ENCODE results near the gene LSG1.
A peak's percentile ranks its signal among the peaks of the same experiment; 100 is the strongest.

Gene LSG1

GRCh38 chr3:194686816-194687637, 15.0 kb upstream of the LSG1 start:
- no peak for DNase-seq (ENCODE audit: low read depth)

- DNase-seq (ENCODE audit: low read depth), result no peak
These were observed 14.4 kb upstream of the LSG1 start for GRCh38 chr3:194686414-194686815.

- DNase-seq (ENCODE audit: low read depth), result peak; percentile 52
These were observed 13.9 kb upstream of the LSG1 start, which contains the start of gene FAM43A for GRCh38 chr3:194685718-194686413. Gene FAM43A, plus strand, starts transcription at chr3:194685883. Its CDS starts 944 bp downstream, at chr3:194686827.

GRCh38 chr3:194685065-194685717, 13.2 kb upstream of the LSG1 start:
- DNase-seq (ENCODE audit: low read depth), result no peak

DNA sequence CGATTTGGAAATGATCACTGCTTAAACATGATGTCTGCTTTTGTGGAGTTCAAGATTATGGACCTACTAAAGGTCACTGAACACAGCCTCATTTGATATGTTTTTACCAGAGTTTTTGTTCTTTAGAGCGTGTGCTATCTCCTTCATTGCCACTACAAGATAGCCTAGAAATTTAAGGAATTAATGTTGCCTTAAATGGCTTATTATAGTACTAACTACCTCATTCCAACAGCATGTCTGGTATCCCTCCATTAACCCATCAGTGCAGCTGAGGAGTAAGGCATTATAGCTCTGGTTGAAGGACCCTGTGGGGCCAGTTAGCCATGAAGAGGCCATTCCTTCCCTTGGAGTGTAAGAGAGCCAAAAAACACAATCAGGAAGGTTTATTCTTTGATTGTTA, 11.4 kb upstream of the LSG1 start:
- DNase-seq (ENCODE audit: low read depth), result no peak

DNA sequence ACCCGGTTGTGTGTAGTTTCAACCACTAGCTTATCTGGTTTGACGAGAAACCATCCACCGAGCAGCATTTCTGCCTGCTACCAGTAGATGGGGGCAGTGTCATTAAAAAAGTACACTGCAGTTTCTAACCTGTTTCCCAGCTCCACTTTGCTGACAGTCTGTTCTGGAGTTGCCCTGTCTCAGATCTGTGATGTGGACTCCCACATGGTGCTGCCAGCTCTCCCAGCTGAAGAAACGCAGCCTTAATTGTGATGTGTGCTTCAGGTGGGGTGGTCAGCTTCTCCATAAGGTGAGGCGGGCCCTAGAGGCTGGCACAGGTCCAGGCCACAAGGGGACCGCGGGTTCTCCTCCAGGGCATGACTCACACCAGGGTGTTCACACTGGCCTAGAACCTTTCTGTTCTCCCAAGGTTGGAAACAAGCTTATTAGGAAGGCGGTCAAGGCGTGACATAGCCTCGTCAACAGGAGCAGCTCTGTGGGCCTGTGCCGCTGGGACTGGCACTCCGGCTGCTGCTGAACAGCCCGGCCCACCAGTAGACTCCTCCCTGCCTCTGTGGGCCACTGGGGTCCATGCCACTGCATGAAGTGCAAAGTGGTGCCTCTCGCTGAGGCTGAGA, 10.8 kb upstream of the LSG1 start:
- DNase-seq (ENCODE audit: low read depth), result peak; percentile 41

GRCh38 chr3:194682189-194682693, 10.2 kb upstream of the LSG1 start:
- DNase-seq (ENCODE audit: low read depth), result no peak

DNA sequence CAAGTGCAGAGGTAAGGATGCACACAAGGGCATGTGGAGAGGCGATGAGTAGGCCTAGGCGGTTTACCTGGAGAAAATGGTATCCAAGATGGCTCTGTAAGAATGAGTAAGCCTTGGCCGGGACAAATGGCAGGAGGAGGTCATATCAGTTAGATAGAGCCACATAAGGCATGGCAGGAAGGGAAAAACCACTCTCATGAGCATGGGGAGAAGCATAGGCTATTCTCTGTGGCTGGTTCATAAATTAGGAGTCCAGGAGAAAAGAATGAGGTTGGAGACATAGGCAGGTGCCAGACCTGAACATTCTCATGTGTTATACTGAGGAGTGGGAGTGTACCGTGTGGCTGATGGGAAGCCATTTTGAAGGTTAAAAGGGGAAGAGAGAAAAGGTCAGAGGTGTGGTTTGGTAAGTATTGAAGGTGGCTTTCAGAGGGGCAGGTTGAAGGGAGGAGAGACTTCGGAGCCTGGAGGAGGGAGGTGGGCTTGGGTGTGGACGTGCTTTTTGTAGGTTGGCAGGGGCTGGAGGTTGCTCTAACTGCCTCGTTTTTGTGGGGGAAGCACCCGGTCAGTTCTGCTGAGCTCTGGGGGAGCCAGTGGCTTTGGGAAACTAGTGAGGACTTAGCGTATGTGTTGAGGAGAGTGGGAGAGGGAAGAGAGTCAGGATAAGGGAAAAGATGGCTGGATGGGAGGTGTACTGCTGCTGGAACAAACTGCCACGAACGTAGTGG, 9.1 kb upstream of the LSG1 start:
- no peak for DNase-seq (ENCODE audit: low read depth)

GRCh38 chr3:194676471-194676870, 4.5 kb upstream of the LSG1 start:
- no peak for DNase-seq (ENCODE audit: low read depth)

DNA sequence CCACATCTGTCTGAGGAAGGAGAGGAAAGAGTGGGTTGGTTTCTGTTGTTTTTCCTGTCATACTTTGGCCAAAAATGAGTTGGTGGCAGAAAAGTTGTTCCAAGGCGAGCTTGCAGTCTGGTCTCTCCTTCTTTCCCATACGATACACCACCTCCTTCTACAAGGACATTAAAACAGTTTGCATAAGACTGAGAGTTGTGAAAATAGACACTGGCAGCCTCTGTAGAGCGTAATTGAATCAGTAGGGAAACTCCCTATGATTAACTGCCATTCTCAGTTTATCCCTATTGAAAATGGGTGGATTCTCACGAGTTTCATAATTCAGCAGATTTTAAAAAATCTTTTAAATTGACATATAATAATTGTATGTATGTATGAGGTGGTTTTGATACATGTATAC, 3.7 kb upstream of the LSG1 start:
- DNase-seq (ENCODE audit: low read depth), result no peak

DNA sequence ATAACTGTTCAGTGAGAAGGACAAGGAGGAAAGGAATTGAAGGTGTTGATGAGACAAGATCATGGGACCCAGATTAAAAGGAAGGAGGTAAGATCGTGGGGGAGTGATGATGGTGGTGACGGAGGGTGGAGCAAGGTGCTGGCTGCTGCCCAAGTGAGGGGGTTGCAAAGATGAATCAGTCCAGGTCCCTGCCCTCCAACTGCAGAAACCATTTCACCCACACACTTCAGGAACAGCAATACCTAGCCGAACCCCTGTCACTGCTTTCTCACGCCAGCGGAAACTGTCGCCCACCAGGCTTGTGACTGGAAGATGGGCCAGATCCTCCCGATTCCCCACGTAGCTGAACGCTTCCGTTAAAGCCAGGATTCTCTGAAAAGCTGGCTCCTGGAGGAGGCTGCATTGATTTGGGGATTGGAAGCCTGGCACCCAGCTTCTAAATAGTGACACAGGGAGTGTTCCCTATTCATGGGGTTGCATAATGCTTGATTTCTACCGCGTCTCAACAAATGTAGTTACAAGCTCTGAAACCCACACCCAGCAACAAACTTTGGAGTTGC, 3.2 kb upstream of the LSG1 start:
- peak; percentile 30 for DNase-seq (ENCODE audit: low read depth)

- no peak for DNase-seq (ENCODE audit: low read depth)
These were observed 1.8 kb upstream of the LSG1 start for GRCh38 chr3:194673761-194674160.

DNA sequence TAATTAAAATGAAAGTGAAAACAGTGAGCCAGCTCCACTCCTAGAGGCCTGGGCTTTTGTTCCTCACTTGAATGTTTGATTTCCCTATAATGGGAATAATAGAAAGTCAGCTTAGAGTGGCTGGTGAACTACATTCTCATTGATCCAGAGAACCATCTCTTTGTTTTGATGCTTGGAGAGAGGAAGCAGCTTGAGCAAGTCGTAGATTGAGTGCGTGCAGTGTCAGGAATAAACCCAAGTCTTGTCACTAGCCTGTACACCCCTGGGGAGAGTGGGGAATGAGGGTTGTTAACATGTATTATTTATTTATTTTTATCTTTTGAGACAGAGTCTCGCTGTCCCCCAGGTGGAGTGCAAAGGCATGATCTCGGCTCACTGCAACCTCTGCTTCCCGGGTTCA, 885 bp upstream of the LSG1 start:
- DNase-seq (ENCODE audit: low read depth), result no peak

- no peak for DNase-seq (ENCODE audit: low read depth)
These were observed 486 bp downstream of the LSG1 start for GRCh38 chr3:194671511-194671899.

DNA sequence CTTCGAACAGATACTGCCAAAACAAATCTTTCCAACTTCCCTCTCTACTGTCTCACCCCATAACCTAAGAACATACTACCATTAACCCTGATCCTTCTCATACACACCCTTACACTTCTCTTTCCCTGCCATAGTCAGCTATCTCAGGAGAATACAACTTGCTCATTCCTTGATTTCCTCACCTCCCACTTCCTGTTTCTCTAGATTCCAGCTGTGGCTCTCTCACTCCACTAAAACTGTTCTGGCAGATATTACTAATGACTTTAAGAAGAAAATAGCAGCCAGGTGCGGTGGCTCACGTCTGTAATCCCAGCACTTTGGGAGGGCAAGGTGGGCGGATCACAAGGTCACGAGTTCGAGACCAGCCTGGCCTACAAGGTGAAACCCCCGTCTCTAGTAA, 4.6 kb downstream of the LSG1 start:
- no peak for DNase-seq (ENCODE audit: low read depth)

GRCh38 chr3:194664857-194665256, 7.1 kb downstream of the LSG1 start:
- DNase-seq (ENCODE audit: low read depth), result no peak

- DNase-seq (ENCODE audit: low read depth), result no peak
These were observed 10.0 kb downstream of the LSG1 start for GRCh38 chr3:194661946-194662345.

DNA sequence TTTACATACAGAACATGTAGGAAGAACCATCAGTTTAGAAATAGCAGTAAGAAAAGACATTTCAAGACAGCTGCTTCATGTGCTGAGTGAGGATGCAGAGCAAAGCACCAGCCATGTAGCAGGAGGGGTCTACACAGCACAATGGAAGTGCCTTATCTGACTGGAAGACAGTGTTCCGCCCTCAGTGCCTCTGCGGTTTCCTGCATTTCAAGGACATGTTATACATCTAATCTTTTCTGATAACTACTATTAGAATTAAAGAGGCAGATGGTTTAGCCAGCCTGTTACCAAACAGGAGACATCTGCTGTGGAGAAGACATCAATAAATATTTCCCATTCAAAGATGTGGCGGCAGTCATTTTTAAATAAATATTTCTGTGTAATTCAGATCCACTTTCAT, 10.6 kb downstream of the LSG1 start:
- no peak for DNase-seq (ENCODE audit: low read depth)

- no peak for DNase-seq (ENCODE audit: low read depth)
These were observed 12.2 kb downstream of the LSG1 start for GRCh38 chr3:194659778-194660177.

- no peak for DNase-seq (ENCODE audit: low read depth)
These were observed 13.3 kb downstream of the LSG1 start for GRCh38 chr3:194658477-194659242.

- no peak for DNase-seq (ENCODE audit: low read depth)
These were observed 14.6 kb downstream of the LSG1 start for GRCh38 chr3:194657439-194657838.

Measured in stimulated activated CD8-positive, alpha-beta memory T cell treated with anti-CD3 and anti-CD28 coated beads, Interleukin-7, amount 100 ng/mL, for 24 hours (primary cell).